GM18861 (cell line): ENCODE results near the gene DCBLD1.
"Not testable (repeated sequence)": the region's sequence is repeated elsewhere in the genome, so short reads cannot be mapped to it uniquely, and the experiment has no call there.

Experiments used
- ATAC-seq: cut with Tn5 transposase; IDR thresholded peaks from one replicate; pipeline ENCODE4 v1.9.1; 2021; ENCODE audit not compliant: unreplicated experiment

DCBLD1 gene

DNA sequence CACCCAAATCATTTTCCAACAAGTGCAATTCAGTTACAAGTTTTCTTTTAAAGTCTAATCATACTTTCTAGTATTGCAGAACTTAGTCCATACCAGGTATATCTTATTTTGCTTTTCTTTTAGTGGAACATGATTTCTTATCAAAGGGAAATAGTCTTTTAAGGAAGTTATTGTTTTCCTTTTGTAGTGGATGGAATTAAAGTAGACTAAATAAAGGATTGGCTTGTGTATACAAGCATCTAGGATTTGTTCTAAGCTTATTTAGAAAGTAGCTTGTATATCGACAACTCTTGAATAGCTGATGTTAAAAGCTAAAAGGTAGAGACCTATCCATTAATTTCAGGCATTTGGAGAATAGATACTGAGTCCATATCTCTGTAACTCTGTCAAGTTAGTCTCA is 14.8 kb downstream of the DCBLD1 start:
- ATAC-seq = no peak

DNA sequence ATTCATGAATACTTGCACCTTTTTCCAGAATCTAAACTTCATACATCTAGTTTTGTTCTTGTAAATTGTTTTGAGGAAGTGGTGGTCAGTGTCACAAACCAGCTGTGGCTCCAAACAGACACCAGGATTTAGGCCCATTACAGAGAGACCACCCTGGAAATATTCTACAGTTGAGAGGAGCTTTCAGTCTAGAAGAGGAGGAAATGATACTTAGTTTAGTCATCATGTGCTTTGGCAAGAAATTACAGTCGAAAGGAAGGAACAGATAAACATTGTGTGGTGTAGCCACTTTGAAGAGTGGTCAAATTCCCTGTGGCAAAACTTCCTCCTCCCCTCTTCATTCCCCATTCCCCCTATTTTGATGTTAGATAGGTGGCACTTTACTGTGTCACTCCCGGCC is 15.7 kb downstream of the DCBLD1 start:
- peak; percentile 44 for ATAC-seq

DNA sequence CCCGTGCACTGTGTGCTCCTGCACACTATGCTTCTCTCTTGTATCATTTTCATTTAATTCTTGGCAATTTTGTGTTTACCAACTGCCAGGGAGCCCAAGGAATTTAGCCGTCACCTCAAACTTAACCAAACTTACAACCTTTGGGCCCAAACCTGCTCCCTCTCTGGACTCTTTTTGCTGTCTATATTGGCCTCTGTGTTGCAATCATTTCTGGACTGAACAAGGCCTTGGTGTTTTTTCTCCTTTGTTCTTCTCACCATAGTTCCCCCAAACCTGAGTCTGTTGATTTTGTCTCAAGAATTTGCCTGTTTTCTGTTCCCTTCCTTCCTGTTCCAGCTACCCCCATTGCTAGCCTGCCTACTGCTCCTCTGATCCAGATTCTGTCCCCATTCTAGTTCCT is 19.2 kb downstream of the DCBLD1 start:
- no peak for ATAC-seq

DNA sequence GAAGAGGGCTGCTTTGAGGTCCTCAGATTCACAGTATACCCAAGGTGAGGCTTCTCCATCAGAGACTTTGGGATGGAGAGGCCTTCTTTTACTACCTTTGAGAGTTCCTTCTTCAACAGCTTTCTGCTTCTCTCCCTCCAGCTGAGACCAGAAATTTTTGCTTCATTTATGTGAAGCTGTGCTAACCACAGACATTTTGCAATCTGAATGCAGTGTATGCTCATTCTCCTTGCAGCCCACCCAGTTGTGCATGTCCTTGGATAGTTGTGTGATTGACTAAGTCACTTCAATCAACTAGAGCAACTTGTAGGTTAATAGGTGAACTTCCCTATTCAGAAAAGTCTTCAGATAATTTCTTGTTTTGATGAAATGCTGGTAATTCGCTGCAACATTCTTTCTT is 20.1 kb downstream of the DCBLD1 start:
- no peak for ATAC-seq

DNA sequence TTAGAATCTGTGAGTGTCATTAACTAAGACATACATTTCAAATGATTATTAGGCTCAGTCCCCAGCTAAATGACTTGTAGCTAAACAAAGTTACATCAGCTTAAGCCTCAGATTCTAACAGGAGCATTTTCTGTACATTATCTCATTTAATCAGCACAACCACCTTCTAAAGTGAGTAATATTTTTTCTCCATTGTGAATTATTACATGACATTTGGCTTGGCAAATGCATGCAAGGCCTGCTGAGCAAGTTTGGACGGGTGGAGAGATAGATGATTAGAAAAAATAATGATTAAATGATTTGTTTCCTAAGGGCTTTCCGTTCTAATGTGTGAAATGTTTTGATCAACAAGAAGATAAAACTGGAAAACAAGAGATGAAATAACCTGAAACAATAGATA is 20.7 kb downstream of the DCBLD1 start:
- ATAC-seq = no peak

DNA sequence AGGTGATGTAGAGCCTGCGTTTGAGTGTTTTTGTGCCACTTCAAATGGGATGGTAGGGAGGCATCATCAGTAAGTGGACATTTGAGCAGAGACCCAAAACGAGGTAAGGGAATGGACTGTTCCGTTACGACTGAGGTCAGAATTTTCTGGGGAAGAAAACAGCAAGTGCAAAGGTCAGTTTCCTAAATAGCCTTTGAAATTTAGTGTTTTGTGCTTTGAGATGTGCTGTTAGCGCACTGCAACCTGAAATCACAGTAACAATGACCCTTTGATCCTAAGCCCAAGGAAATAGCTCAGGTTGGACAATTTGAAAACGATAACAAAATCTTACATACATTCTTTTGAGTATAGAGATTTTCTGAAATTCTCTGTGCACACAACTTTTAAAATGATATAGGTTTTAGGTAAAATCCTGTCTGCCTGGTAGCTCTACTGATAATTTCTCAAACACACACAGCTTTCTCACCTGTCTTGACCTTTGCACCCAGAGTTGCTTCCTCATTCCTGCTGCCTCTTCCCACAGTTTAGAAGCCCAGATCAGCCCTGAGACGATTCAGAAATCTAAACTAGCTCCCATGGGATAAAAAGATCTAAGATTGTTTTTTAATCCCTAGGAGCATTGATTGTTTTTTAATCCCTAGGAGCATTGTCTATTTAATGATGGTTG is 22.1 kb downstream of the DCBLD1 start:
- ATAC-seq = no peak

DNA sequence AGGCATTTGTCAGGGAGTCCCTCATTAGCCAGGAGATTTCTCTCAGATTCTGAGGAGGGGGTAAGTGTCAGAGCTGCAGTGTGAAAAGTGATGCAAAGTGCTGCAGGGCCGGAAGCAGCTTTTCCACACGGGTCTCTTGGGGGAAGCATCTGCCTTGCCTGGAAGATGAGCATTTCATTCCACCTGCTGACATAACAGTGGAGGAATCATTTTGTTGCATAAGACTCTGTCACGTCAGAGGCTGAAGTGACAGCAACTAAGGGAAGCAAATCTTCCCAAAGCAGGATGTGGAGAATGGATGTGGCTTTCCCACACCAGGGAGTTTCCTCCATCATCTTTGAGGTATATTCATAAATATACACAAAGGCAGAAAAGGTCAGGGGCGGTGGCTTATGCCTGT is 22.8 kb downstream of the DCBLD1 start:
- ATAC-seq = no peak

DNA sequence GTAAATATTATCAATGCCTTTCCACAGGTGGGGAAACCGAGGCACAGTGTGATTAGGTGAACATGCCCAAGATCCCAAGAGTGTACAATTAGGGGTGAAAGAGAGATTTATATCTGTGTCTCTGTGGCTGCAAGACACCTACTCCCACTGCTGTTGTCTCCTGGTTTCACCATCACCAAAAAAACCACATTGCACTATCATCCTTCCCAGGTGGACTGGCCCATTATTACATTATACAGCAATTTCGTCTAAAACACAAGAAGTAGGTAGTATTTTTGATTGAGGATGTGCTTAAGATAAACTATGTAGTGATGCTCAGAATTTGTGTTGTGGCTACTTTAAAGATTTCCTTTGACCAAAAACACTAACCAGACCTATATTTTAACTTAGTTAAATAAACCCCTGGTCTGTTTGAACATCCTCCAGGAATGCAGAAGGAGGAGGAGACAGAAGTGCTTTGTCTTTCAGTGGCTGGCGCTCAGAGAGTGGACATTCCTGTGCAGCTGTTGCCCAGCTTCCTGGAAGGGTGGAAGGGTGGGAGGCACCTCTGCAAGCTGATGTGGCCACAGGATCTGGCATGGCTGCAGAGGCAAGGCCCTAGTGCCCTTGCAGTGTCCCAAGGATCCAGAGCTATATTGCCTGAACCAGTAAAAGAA is 23.8 kb downstream of the DCBLD1 start:
- ATAC-seq = no peak

DNA sequence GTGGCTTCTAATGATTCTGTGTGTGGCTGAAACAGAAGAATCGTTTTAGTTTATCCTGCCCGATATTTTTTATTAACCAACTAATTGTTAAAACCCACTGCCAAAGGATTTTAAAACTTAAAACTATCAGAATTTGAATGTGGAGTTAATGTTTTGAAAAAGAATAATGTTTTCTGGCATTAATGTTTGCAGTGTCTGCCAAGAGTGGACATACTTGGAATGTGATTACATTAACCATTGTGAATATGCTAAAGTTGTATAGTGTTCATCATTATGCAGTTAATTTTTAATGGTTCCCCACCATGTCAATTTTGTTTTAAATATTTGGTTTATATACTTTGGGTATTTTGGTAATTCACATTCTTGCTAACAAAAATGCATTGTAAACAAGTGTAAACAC is 24.4 kb downstream of the DCBLD1 start:
- no peak for ATAC-seq

DNA sequence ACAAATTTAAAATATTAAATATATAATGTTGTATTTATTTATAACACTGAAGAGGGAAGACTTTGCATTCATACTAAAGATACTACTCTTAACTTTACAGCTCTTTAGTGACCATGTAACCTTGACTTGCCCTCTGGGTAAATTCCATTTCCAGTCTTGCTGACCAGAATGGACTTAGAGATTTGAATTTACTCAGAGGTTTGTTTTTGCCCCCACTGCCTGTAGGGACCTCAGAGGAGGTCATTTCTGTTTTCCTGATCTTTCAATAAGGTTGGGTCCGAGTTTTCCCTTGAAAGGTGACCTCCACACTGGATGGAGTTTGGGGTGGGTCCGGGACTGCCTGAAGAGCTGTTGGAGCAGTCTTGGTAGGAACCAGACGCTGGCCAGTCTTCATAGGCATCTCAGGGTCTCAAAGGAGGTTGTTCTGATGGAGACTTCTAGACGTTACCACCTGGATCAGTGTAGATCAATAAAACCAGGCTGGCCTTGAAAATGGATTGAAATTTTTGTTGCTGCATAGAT is 26.0 kb downstream of the DCBLD1 start:
- no peak for ATAC-seq

DNA sequence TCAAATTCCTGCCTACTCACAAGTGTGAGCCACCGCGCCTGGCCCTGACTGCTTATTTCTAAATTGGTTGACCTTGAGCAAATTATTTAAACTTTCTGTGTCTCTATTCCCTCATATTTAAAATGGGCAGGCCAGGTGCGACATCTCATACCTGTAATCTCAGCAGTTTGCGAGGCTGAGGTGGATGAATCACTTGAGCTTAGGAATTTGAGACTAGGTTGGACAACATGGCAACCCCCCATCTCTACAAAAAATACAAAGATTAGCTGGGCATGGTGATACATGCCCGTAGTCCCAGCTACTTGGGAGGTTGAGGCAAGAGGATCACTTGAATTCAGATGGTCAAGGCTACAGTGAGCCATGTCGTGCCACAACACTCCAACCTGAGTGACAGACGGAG is 26.5 kb downstream of the DCBLD1 start:
- ATAC-seq = no peak

DNA sequence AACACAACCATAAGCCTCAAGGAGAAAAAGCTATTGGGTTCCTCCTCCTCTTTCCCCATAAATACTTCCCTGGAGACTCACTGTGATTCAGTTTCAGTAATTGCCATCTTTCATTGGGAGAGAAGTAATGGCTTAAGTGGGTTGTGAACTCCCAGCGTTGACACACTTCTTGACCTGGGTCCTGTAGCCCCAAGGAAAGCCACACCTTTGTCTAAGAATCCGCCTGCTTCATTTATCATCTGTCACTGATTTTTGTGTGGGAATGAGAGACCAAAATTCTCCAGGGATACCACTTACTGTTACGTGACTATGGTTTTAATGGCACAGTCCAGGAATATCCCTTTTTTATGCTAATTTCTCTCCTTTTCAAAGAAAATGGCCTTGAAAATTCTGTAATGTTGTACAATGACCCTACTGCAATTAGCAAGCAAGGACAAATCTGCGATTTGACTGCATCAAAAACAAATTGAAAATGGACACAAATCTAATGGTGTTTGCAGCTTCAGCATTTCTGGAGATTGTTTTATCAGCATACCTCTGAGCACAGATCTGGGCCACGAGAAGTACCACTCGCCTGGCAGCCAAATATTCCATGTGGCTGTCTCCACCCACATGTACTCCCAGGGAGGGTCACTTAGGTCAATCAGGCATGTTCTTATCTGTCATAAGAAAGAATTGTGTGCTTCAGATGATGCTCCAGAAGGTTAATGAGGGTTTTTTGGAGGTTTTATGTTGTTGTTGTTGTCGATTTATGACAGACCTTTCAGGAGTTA is 29.8 kb downstream of the DCBLD1 start:
- ATAC-seq = no peak

DNA sequence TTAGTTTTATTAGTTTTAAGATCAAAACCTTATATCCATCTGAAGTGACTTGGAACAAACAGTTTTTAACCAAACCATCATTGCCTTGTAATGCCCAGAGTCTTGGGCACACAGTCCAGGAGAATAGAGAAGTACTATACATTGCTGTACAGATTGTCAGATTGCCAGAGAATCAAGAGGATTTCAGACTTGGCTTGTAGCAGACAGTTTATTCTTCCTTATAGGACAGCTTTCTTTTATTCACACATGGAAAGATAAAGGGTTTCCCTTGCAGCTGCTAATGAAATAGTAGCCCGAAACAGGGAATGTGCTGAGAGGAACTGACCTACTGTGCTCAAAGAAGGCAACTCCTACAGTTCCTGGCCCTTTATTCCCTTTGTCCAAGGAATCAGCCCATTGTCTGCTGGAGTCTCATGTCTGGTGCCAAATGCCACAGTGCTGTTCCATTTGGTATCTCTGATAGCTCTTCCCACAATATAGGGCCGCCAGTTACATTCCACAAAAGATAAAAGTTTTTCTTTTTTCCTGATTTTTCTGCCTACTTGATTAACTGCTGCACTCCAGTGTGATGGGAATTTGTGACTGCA is 30.6 kb downstream of the DCBLD1 start:
- no peak for ATAC-seq

DNA sequence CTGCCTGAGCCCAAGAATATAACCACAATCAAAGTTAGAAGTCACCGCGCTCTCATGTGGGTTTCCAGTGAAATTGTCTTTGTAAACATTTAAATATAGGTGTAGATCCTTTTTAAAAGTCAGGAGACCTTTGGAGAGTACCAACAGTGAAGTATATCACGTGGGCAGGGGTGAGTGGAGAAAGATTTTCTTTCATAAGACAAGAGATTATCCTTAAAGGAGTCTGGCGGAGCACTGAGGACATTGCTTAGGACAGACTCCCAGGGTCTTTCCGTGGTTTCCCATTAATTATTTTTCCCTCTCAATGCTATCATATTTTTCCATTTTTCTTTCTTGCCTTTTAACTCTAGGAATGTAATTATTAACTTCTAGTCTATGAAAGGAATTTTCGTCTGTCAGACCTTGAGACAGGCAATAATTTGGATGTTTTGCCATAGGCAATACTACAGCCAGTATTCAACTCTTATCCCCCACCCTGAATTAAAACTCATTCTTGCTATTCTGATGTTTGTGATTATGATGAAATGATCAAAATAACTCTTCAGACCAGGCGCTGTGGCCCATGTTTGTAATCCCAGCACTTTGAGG is 31.4 kb downstream of the DCBLD1 start:
- no peak for ATAC-seq

DNA sequence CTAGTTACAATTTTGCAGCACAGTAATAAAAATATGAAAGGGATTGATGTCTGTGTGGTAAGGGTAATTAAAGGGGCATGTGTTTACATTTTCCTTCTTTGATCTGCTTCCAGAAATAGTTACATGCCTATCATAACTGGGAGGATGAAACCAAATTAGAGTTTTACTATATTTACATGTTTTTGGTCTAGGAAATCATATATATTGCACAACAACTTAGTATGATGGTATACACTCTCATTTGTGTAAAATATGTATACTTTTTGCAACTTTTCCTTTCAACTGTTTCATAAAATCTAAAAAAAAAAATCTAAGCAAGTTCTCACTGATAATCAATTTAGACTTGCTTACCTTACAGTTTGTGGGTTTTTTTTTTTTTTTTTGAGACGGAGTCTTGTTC is 32.2 kb downstream of the DCBLD1 start:
- no peak for ATAC-seq

DNA sequence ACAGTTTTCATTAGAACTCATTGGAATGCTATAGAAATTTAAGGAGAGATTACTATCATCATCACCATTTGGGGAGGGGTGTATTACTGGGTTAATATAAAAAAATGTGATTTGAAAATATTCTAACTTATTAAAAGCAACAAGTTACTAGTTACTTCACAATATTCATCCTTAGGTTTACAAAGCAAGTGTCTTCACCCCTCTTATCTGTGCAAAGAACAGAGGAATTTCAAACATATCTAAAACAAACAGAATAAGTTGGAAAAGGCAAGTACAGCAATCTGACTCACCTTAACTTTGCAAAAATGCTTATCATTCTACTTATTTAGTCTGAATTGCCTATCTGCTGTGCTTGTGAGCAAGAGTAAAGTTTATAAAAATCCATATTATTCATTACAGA is 32.9 kb downstream of the DCBLD1 start:
- ATAC-seq = no peak

DNA sequence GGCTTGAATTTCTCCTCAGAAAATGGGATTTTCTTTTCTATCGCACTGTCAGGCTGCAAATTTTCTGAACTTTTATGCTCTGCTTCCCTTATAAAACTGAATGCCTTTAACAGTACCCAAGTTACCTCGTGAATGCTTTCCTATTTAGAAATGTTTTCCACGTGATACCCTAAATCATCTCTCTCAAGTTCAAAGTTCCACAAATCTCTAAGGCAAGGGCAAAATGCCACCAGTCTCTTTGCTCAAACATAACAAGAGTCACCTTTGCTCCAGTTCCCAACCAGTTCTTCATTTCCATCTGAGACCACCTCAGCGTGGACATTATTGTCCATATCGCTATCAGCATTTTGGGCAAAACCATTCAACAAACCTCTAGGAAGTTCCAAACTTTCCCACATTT is 35.5 kb downstream of the DCBLD1 start:
- ATAC-seq = not testable (repeated sequence)

DNA sequence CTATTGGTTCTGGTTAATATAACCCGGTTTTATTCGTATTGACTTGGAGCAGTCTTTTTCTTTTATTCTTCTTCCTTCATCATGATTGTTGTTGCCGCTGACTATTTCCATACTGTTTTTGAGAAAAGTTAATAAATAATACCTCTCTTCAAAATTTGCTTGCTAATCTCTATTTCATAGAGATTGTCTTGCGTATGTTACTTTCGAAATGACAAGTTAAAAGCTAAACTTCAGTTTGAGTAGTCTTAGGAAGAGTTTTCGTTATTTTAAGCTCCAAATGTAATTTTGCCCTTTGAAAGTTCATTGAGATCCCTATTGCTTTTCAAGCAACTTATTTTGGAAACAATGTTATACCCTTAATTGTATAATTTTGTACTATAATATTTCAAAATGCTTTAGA is 36.4 kb downstream of the DCBLD1 start:
- ATAC-seq = no peak

DNA sequence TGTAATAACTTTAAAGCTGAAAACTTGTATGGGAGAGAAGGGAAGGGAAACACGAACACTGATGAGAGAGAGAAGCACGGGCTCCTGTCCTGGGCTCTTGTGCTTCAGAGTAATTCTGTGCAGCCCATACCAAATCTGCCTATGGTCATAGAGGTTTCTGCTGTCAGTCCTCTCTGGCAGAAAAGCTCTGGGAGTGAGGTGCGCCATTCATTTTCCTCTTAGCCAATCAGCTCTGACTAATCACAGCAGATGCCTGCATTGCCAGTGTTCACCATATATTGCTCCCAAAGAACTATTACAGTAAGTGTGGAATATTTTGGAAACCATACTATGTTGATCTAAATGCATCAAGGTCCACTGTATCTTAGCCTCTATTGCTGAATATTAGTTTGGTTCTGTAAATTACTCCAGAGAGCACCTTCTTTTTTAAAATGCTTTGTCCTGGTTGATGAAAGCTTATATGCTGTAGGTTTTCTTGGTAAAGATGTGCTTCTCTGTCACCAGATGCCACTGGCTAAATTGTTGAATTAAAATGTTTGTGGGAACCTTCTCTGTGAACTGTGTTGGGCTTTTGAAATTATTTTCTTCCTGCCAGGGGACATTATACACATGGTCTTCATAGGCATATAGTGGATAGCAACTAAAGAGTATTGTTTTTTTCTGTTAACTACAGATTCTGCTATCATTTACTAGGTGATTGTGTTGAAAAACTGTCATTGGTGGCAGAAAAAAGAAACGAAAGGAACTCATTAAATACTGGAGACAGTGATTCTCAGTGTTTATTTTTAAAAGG is 38.3 kb downstream of the DCBLD1 start:
- ATAC-seq = no peak

DNA sequence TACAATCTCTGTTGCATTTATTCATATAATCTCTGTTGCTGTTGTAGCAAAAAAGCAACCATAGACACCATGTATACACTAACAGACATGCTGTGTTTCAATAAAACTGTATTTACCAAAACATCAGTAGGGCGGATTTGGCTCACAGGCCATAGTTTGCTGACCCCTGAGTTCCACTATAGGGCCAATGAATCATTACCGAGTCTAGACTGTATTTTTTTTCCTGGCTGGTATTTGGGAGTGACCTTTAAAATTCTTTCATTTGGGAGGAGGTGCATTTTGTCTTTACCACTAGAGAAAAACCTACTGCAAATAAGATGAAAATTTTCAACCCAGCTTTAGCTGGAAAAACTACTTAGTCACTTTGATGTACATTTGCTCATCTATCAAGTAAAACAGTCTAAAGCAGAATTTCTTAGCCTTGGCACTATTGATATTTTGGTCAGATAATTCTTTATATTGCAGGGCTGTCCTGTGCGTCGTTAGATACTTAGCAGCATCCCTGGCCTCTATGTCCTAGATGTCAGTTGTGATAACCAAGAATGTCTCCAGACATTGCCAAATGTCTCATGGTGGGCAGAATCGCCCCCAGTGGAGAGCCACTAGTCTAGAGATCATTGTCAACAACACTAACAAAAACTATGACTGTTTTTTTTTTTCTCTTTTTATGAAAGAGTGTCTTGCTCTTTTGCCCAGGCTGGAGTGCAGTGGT is 39.5 kb downstream of the DCBLD1 start:
- ATAC-seq = no peak
